Endothelial cell of umbilical vein (primary cell): Measurements from ENCODE around the gene TBX19. TPM values are rescaled to one million over a fixed set of nuclear protein-coding genes. Genes with fewer than 3 reads are reported as not detected.

ENCODE experiments used
- BruUV-seq: library from RNA; stranded (reverse); fragments of 400-500 nt; replicated peaks from 2 replicates; lab custom pipeline; 2021; lab: Mats Ljungman, UMichigan
- CTCF ChIA-PET: fragments of 300-600, 350-600 bp; sonication (Branson Sonifier 250); formaldehyde crosslinking; loops from one replicate; lab custom pipeline; 2021; ENCODE audit warnings: antibody characterized with exemption, inconsistent platforms; lab: Charles Lee
- POLR2A ChIA-PET: fragments of 300-600, 350-600 bp; sonication (Branson Sonifier 250); formaldehyde crosslinking; loops from one replicate; lab custom pipeline; 2021; ENCODE audit warnings: antibody characterized with exemption, inconsistent platforms; lab: Charles Lee
- DNase-seq: peaks from one replicate; pipeline ENCODE4 v3.0.0-alpha.2; 2011; ENCODE audit warnings: low read depth, low spot score
- FAIRE-seq: peaks from 2 replicates; lab custom pipeline; 2011; peaks lifted over from hg19 to GRCh38; lab: Jason Lieb, UNC
- H2AFZ ChIP-seq: 2 replicates; pipeline ENCODE4 v1.6.0; 2012; ENCODE audit warnings: low read depth, low read length, control low read depth, inconsistent platforms
- H3K27ac ChIP-seq: 2 replicates; pipeline ENCODE4 v1.5.1; 2011; ENCODE audit warnings: low read depth, mild to moderate bottlenecking, control low read depth, low read length, moderate library complexity; ENCODE audit not compliant: insufficient read depth
- H3K27me3 ChIP-seq, 2 experiments: 2 replicates each; pipeline versions ENCODE4 v1.6.0 to v1.6.1; 2011; ENCODE audit warnings: low read length in 2 of 2, mixed read lengths in 1 of 2; ENCODE audit not compliant: control insufficient read depth in 2 of 2, insufficient read depth in 2 of 2
- H3K36me3 ChIP-seq, 2 experiments: 2 replicates in 1 of 2; 3 replicates in 1 of 2; pipeline ENCODE4 v1.5.1; 2011; ENCODE audit warnings: low read length in 2 of 2, mild to moderate bottlenecking in 1 of 2, moderate library complexity in 1 of 2; ENCODE audit not compliant: control insufficient read depth in 2 of 2, insufficient read depth in 2 of 2; ENCODE audit errors: extremely low read depth in 1 of 2
- H3K4me1 ChIP-seq: 3 replicates; pipeline ENCODE4 v1.5.1; 2011; ENCODE audit warnings: mild to moderate bottlenecking, low read length; ENCODE audit not compliant: control insufficient read depth, insufficient read depth; ENCODE audit errors: extremely low read depth
- H3K4me2 ChIP-seq: 2 replicates; pipeline ENCODE4 v1.6.1; 2011; ENCODE audit warnings: low read length, control low read depth, mixed read lengths; ENCODE audit not compliant: insufficient read depth
- H3K4me3 ChIP-seq, 3 experiments: fragments of 200-600 bp in 1 of 3; sonication (generic), shearing (Covaris generic) in 1 of 3; replicated peaks in 1 of 3; 2 replicates each; pipeline ENCODE4 v1.5.1; 2011 to 2016; ENCODE audit warnings: control low read depth in 3 of 3, low read length in 3 of 3, mild to moderate bottlenecking in 2 of 3, inconsistent platforms in 1 of 3, low read depth in 1 of 3, moderate library complexity in 1 of 3; ENCODE audit not compliant: insufficient read depth in 1 of 3
- H3K79me2 ChIP-seq: 2 replicates; pipeline ENCODE4 v1.6.0; 2012; ENCODE audit warnings: low read length, inconsistent platforms; ENCODE audit not compliant: control insufficient read depth, insufficient read depth
- H3K9ac ChIP-seq: replicated peaks from 2 replicates; pipeline ENCODE3; 2011; ENCODE audit warnings: low read length, control low read depth; ENCODE audit not compliant: insufficient read depth; ENCODE audit errors: extremely low read depth
- H3K9me1 ChIP-seq: replicated peaks from 3 replicates; pipeline ENCODE4 v1.6.0; 2011; ENCODE audit warnings: mild to moderate bottlenecking, low read length; ENCODE audit not compliant: control insufficient read depth, insufficient read depth; ENCODE audit errors: extremely low read depth
- H3K9me3 ChIP-seq: replicated peaks from 2 replicates; pipeline ENCODE4 v1.5.1; 2012; ENCODE audit warnings: low read length, inconsistent platforms; ENCODE audit not compliant: control insufficient read depth, insufficient read depth
- H4K20me1 ChIP-seq: replicated peaks from 2 replicates; pipeline ENCODE3; 2011; ENCODE audit warnings: mild to moderate bottlenecking, low read length; ENCODE audit not compliant: control insufficient read depth, insufficient read depth; ENCODE audit errors: extremely low read depth
- EZH2 ChIP-seq: IDR thresholded peaks from 2 replicates; pipeline ENCODE4 v1.6.1; 2012; ENCODE audit warnings: borderline replicate concordance, low read depth, mild to moderate bottlenecking, moderate library complexity, low read length, inconsistent platforms; ENCODE audit not compliant: severe bottlenecking
- FOS ChIP-seq: IDR thresholded peaks from 2 replicates; pipeline ENCODE4 v1.6.1; 2011; ENCODE audit warnings: mild to moderate bottlenecking, low read length, moderate library complexity, borderline replicate concordance; ENCODE audit not compliant: insufficient read depth
- GATA2 ChIP-seq: IDR thresholded peaks from 2 replicates; pipeline ENCODE4 v1.7.0; 2011; ENCODE audit warnings: low read depth, mild to moderate bottlenecking, moderate library complexity, mixed read lengths, low read length; ENCODE audit not compliant: insufficient read length, insufficient read depth
- JUN ChIP-seq: IDR thresholded peaks from 2 replicates; pipeline ENCODE4 v1.6.1; 2011; ENCODE audit warnings: borderline replicate concordance, low read depth; ENCODE audit not compliant: insufficient read length, insufficient read depth
- MYC ChIP-seq: IDR thresholded peaks from one replicate; pipeline ENCODE4 v1.6.1; 2011; ENCODE audit warnings: mild to moderate bottlenecking, low read depth, low read length
- POLR2A ChIP-seq: IDR thresholded peaks from 2 replicates; pipeline ENCODE4 v1.6.1; 2012; ENCODE audit warnings: low read depth, mild to moderate bottlenecking, control low read depth, low read length
- POLR2AphosphoS5 ChIP-seq: IDR thresholded peaks from 2 replicates; pipeline ENCODE4 v1.6.1; 2012; ENCODE audit warnings: low read depth, mild to moderate bottlenecking, control low read depth, low read length, moderate library complexity; ENCODE audit not compliant: insufficient read depth
- dilution Hi-C: fragments of 300-500 bp; cut with MboI; formaldehyde crosslinking; loops from one replicate; pipeline ENCODE4 v1.15.0; 2019; ENCODE audit warnings: low sequenced_read_pairs; ENCODE audit not compliant: extremely low pct_ligation_motif_present
- intact Hi-C: fragments of 100-400 bp; cut with micrococcal nuclease; formaldehyde crosslinking; loops from one replicate; pipeline ENCODE4 v1.10.0; 2022
- polyA plus RNA-seq, 4 experiments: library from polyadenylated mRNA; depleted of rRNA in 3 of 4; stranded (reverse) in 3 of 4; unstranded in 1 of 4; fragments of >200 nt; gene quantifications; 2 replicates each; pipeline versions ENCODE4 v1.2.1 to v1.2.3, GENCODE V29; 2011 to 2012; ENCODE audit warnings: missing spikeins in 1 of 4
- total RNA-seq: library from RNA; stranded (reverse); gene quantifications from 2 replicates; pipeline ENCODE4 v1.2.3, GENCODE V29; 2021
- TF ChIP-seq, protein P1 (sequence below), 2 donors: IDR thresholded peaks; 1 replicate in 1 of 2; 2 replicates in 1 of 2; pipeline ENCODE4 v1.5.1; 2011; ENCODE audit warnings: low read length in 2 of 2, mild to moderate bottlenecking in 2 of 2, moderate library complexity in 2 of 2, control low read depth in 1 of 2, inconsistent platforms in 1 of 2, low read depth in 1 of 2; ENCODE audit not compliant: insufficient read depth in 1 of 2; ENCODE audit errors: extremely low read depth in 1 of 2
- TF ChIP-seq, protein P2 (sequence below): IDR thresholded peaks from 2 replicates; pipeline ENCODE4 v1.6.1; 2011; ENCODE audit not compliant: insufficient read depth, insufficient read length

Gene TBX19
- total and polyA plus RNA-seq, 2 donors (not counting 3 experiments of a cell fraction or from before 2014, with no cell fraction given): 2.3 to 2.8 TPM

DNA sequence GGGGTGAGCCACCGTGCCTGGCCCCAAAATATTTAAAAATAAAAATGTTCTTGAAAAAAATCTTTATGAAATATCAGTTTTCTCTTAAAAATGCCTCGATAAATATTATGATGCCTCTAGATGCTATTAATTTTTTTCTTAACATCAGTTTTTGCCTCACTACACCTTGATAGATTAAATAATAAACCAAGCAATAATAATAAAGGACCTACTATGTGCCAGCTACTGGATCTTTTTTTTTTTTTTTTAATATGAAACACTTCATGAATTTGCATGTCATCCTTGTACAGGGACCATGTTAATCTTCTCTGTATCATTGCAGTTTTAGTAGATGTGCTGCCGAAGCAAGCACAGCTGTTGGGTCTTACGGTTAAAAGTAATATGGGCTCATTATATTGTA lies 17.5 kb upstream of the TBX19 start:
- FAIRE-seq (no peak), DNase-seq (no peak)
- TF ChIP-seq POLR2A: no peak
- no peak for TF ChIP-seq GATA2
- no peak for TF ChIP-seq POLR2AphosphoS5
- TF ChIP-seq EZH2: no peak
- TF ChIP-seq MYC: no peak
- Histone ChIP-seq H3K4me2 (no peak overlapping the region), H3K4me1 (peaks cover 28% of the 10 kb centered on the region), H3K27ac (no peak overlapping the region), H3K9me3 (no peaks in the 10 kb centered on the region), H3K9me1 (no peaks in the 10 kb centered on the region), H3K27me3 (no peaks in the 10 kb centered on the region), H3K36me3 (no peaks in the 10 kb centered on the region), H3K4me3 (no peak overlapping the region), H4K20me1 (no peaks in the 10 kb centered on the region), H2AFZ (no peak overlapping the region), H3K79me2 (peaks cover 2% of the 10 kb centered on the region), H3K9ac (no peak overlapping the region)
- intact Hi-C loops (no loop called here), dilution Hi-C loops (no loop called here)
- BruUV-seq: no TSS peak
- CTCF ChIA-PET: interaction anchor here (1.3 to 1.8 kb wide), 2 partner anchors 24 to 28 kb away, joined by 4 to 5 read pairs; no protein-coding TSS in a partner anchor
- POLR2A ChIA-PET: no interaction called here

DNA sequence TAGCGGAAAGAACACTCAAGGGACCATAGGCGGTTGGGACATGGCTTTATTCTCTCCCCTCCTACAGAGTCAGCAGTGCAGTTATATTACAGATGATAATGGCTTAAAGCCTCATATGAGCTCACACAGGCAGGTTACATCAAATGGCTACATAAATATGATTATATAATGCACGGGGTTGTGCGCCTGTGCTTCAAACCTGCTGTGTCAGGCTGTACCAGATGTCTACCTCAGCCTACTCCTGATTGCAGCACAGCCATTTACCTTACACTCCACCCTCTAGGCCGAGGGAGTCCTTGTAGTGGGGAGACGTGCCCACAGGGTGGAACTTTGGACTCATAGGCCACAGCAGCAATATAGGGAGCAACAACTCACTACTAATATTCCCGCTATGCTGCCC lies 16.4 kb upstream of the TBX19 start:
- no TSS peak for BruUV-seq
- intact Hi-C loops (no loop called here), dilution Hi-C loops (no loop called here)
- H3K79me2 ChIP-seq: peaks cover 2% of the 10 kb centered on the region
- no peaks in the 10 kb centered on the region for H3K36me3 ChIP-seq
- H3K4me3 ChIP-seq: no peak overlapping the region
- H3K4me2 ChIP-seq: no peak overlapping the region
- TF ChIP-seq EZH2: no peak
- TF ChIP-seq, protein P1, sequence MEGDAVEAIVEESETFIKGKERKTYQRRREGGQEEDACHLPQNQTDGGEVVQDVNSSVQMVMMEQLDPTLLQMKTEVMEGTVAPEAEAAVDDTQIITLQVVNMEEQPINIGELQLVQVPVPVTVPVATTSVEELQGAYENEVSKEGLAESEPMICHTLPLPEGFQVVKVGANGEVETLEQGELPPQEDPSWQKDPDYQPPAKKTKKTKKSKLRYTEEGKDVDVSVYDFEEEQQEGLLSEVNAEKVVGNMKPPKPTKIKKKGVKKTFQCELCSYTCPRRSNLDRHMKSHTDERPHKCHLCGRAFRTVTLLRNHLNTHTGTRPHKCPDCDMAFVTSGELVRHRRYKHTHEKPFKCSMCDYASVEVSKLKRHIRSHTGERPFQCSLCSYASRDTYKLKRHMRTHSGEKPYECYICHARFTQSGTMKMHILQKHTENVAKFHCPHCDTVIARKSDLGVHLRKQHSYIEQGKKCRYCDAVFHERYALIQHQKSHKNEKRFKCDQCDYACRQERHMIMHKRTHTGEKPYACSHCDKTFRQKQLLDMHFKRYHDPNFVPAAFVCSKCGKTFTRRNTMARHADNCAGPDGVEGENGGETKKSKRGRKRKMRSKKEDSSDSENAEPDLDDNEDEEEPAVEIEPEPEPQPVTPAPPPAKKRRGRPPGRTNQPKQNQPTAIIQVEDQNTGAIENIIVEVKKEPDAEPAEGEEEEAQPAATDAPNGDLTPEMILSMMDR (IDR thresholded peaks at IDR 0.05; ENCODE audit: extremely low read depth in 1 of 2, insufficient read depth in 1 of 2, low read depth in 1 of 2, low read length in 2 of 2): no peak
- TF ChIP-seq FOS: no peak
- TF ChIP-seq GATA2: no peak
- TF ChIP-seq JUN: no peak
- TF ChIP-seq, protein P2, sequence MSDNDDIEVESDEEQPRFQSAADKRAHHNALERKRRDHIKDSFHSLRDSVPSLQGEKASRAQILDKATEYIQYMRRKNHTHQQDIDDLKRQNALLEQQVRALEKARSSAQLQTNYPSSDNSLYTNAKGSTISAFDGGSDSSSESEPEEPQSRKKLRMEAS: no peak
- no peak for TF ChIP-seq POLR2A
- ChIA-PET CTCF (interaction anchor here (1.8 kb wide), 1 partner anchor 29 kb away, joined by 5 read pairs; no protein-coding TSS in a partner anchor), POLR2A (no interaction called here)
- H3K27me3 ChIP-seq: no peaks in the 10 kb centered on the region
- H4K20me1 ChIP-seq: no peaks in the 10 kb centered on the region
- no peaks in the 10 kb centered on the region for H3K9me3 ChIP-seq
- no peaks in the 10 kb centered on the region for H3K9me1 ChIP-seq
- H2AFZ ChIP-seq: no peak overlapping the region
- FAIRE-seq (no peak), DNase-seq (no peak)
- H3K9ac ChIP-seq: no peak overlapping the region
- H3K27ac ChIP-seq: no peak overlapping the region
- H3K4me1 ChIP-seq: peaks cover 28% of the 10 kb centered on the region
